A549 (cell line): ENCODE results near the gene MMP25.

Experiments
- CBX8 ChIP-seq: fragments of 200-600 bp; sonication (generic); IDR thresholded peaks from 2 replicates; pipeline ENCODE4 v1.6.1; 2016
- HMGXB4 ChIP-seq: fragments of 250-450 bp; sonication (Bioruptor Pico); IDR thresholded peaks from 2 replicates; pipeline ENCODE4 v1.5.0; 2021; ENCODE audit warnings: mild to moderate bottlenecking, moderate library complexity, borderline replicate concordance
- PBX3 ChIP-seq: IDR thresholded peaks from 2 replicates; pipeline ENCODE4 v1.6.1; 2012
- POLR2A ChIP-seq: IDR thresholded peaks from 2 replicates; pipeline ENCODE4 v1.6.1; 2012; ENCODE audit warnings: mild to moderate bottlenecking, low read length
- RAD21 ChIP-seq, 2 experiments: fragments of >200 bp in 1 of 2; sonication (Bioruptor Twin) in 1 of 2; formaldehyde crosslinking in 1 of 2; IDR thresholded peaks in 1 of 2; conservative IDR thresholded peaks in 1 of 2; 2 replicates in 1 of 2; 3 replicates in 1 of 2; pipeline ENCODE4 v1.6.1; 2012 to 2018; ENCODE audit warnings: inconsistent platforms in 1 of 2
- TF ChIP-seq, protein P1 (sequence below): fragments of >200 bp; sonication (Bioruptor Twin); formaldehyde crosslinking; IDR thresholded peaks from 3 replicates; pipeline ENCODE4 v1.5.1; 2016
- TF ChIP-seq, protein P2 (sequence below): fragments of 450-650 bp; IDR thresholded peaks from 2 replicates; pipeline ENCODE4 v1.6.1; 2014; ENCODE audit warnings: antibody characterized with exemption

DNA sequence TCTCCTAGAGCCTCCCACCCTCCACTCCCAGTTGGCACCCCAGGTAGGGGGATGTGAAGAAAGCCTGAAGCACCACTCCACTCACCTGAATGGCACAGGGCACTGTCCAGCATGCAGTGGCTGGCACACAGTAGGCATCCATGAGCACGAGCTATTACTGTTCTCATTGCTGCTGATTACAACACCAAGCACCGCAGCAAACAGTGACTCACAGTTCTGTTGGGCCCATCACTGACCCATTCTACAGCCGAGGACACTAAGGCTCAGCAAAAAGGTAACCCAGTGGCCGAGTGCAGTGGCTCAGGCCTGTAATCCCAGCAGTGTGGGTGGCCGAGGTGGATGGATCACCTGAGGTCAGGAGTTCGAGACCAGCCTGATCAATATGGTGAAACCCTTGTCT is 50.0 kb downstream of the MMP25 start:
- TF ChIP-seq, protein P1, sequence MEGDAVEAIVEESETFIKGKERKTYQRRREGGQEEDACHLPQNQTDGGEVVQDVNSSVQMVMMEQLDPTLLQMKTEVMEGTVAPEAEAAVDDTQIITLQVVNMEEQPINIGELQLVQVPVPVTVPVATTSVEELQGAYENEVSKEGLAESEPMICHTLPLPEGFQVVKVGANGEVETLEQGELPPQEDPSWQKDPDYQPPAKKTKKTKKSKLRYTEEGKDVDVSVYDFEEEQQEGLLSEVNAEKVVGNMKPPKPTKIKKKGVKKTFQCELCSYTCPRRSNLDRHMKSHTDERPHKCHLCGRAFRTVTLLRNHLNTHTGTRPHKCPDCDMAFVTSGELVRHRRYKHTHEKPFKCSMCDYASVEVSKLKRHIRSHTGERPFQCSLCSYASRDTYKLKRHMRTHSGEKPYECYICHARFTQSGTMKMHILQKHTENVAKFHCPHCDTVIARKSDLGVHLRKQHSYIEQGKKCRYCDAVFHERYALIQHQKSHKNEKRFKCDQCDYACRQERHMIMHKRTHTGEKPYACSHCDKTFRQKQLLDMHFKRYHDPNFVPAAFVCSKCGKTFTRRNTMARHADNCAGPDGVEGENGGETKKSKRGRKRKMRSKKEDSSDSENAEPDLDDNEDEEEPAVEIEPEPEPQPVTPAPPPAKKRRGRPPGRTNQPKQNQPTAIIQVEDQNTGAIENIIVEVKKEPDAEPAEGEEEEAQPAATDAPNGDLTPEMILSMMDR = no peak
- TF ChIP-seq POLR2A (no peak), CBX8 (no peak), RAD21 (conservative IDR thresholded peaks at IDR 0.05 in 1 of 2, IDR thresholded peaks at IDR 0.05 in 1 of 2) (no peak), HMGXB4 (CRISPR knock-in tag) (no peak), PBX3 (no peak)
- TF ChIP-seq, protein P2, sequence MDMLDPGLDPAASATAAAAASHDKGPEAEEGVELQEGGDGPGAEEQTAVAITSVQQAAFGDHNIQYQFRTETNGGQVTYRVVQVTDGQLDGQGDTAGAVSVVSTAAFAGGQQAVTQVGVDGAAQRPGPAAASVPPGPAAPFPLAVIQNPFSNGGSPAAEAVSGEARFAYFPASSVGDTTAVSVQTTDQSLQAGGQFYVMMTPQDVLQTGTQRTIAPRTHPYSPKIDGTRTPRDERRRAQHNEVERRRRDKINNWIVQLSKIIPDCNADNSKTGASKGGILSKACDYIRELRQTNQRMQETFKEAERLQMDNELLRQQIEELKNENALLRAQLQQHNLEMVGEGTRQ = no peak
